ENCODE results near the gene CASKIN2.

CASKIN2 gene

GRCh38 chr17:75542728-75543336 is 27.5 kb upstream of the CASKIN2 start:
- H3K36me3 ChIP-seq (ENCODE audit: control insufficient read depth in 1 of 2, insufficient read depth in 2 of 2, low read length in 2 of 2), result no peaks in the 10 kb centered on the region
- H3K4me1 ChIP-seq (ENCODE audit: control insufficient read depth in 1 of 2, insufficient read depth in 2 of 2, low read length in 2 of 2), result no peaks in the 10 kb centered on the region
- no peaks in the 10 kb centered on the region for H3K27me3 ChIP-seq (ENCODE audit: low read depth, low read length)
- no peak overlapping the region for H3K4me3 ChIP-seq (ENCODE audit: low read depth in 1 of 2, low read length in 2 of 2)
- H3K27ac ChIP-seq (ENCODE audit: low read length), result peak overlapping the region; percentile 51
- no peaks in the 10 kb centered on the region for H3K9me3 ChIP-seq (ENCODE audit: control insufficient read depth in 1 of 2, low read length in 2 of 2)

DNA sequence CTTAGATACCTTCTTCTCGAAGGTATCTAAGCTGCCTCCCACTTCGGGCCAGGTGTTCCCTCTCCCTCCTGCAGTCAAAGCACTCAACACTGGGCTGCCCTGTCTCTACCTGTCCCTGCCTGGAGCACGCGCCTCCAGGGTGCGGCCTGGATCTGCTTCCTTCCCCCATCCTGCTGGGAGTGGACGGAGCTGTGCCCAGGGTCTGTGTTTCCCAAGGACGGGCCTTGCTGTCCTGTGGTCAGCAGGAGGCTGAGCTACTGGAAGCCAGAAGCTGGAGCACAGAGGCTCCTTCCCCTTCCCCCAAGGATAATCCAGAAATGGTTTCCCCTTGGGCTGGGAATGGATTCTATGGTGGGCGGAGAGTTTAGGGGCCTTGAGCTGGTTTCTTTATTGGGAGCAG is 26.9 kb upstream of the CASKIN2 start:
- no peaks in the 10 kb centered on the region for H3K36me3 ChIP-seq (ENCODE audit: control insufficient read depth in 1 of 2, insufficient read depth in 2 of 2, low read length in 2 of 2)
- H3K27ac ChIP-seq (ENCODE audit: low read length), result peak overlapping the region; percentile 51
- H3K9me3 ChIP-seq (ENCODE audit: control insufficient read depth in 1 of 2, low read length in 2 of 2), result no peaks in the 10 kb centered on the region
- H3K27me3 ChIP-seq (ENCODE audit: low read depth, low read length), result no peaks in the 10 kb centered on the region
- no peaks in the 10 kb centered on the region for H3K4me1 ChIP-seq (ENCODE audit: control insufficient read depth in 1 of 2, insufficient read depth in 2 of 2, low read length in 2 of 2)
- no peak overlapping the region for H3K4me3 ChIP-seq (ENCODE audit: low read depth in 1 of 2, low read length in 2 of 2)

DNA sequence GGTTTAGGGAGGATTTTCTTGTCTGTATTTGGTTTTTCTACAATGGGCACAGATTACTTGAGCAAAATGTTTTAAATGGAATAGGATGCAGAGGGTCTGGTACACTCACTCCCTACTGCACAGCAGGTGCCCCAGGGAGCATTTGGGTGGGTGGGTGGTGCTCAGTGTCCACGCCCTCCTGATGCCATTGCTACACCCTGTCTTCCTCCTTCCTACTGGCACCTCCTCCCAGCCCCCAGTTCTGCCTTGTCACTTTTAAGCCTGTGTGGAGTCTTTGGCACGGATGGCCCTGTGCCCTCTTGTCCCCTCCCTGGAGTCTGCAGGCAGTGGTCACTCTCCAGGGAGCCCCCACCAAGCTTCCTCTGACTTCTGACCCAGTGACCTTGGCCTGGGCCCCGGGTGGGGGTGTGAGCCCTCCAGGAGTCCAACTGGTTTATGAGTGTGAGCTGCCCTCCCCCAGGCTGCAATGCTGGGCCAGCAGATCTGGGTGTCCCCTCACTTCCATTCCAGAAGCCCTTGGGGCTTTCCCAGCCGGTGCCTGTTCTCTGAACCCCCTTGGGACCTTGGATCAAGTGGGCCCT is 25.7 kb upstream of the CASKIN2 start:
- Histone ChIP-seq H3K27me3 (ENCODE audit: low read depth, low read length) (no peaks in the 10 kb centered on the region), H3K27ac (ENCODE audit: low read length) (no peak overlapping the region), H3K9me3 (ENCODE audit: control insufficient read depth in 1 of 2, low read length in 2 of 2) (no peaks in the 10 kb centered on the region), H3K36me3 (ENCODE audit: control insufficient read depth in 1 of 2, insufficient read depth in 2 of 2, low read length in 2 of 2) (no peaks in the 10 kb centered on the region), H3K4me1 (ENCODE audit: control insufficient read depth in 1 of 2, insufficient read depth in 2 of 2, low read length in 2 of 2) (no peaks in the 10 kb centered on the region), H3K4me3 (ENCODE audit: low read depth in 1 of 2, low read length in 2 of 2) (no peak overlapping the region)

DNA sequence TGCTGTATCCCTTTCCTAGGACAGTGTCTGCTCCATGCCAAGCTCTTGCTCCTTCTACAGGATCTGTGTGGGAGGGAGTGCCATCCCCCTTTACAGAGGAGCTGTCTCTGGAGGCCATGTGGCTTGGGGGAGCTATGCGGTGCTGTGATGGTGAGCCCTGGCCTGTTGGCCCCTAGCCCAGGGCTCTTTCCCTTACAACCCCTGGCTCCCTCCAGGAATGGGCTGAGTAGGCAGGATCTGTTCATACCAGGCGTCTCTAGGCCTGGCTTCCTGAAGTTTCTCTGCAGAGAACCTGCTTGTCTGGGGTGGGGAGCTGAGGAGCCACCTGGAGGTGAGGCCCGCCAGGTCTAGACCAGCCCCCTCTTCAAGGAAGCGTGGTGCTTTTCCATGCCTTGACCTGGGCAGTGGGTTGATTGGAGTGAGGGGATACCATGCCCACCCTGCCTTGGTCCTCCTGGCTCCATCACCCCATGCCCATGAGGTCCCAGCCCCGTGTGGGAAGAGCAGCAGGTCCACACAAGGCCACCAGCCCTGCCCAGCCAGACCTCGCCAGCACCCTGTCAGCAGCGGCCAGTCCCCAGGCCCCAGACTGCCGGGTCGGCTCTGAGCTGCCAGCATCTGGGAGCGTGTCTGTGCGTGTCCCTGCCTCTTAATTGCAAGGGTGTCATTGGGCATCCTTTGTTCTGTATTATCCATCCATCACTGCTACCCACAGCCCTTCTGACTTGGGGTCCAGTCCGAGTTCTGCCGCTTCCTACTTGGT is 24.8 kb upstream of the CASKIN2 start:
- Histone ChIP-seq H3K27ac (ENCODE audit: low read length) (no peak overlapping the region), H3K4me3 (ENCODE audit: low read depth in 1 of 2, low read length in 2 of 2) (no peak overlapping the region), H3K9me3 (ENCODE audit: control insufficient read depth in 1 of 2, low read length in 2 of 2) (no peaks in the 10 kb centered on the region), H3K27me3 (ENCODE audit: low read depth, low read length) (no peaks in the 10 kb centered on the region), H3K4me1 (ENCODE audit: control insufficient read depth in 1 of 2, insufficient read depth in 2 of 2, low read length in 2 of 2) (no peaks in the 10 kb centered on the region), H3K36me3 (ENCODE audit: control insufficient read depth in 1 of 2, insufficient read depth in 2 of 2, low read length in 2 of 2) (no peaks in the 10 kb centered on the region)

GRCh38 chr17:75536366-75536765 is 21.0 kb upstream of the CASKIN2 start:
- H3K9me3 ChIP-seq (ENCODE audit: control insufficient read depth in 1 of 2, low read length in 2 of 2), result no peaks in the 10 kb centered on the region
- no peak overlapping the region for H3K4me3 ChIP-seq (ENCODE audit: low read depth in 1 of 2, low read length in 2 of 2)
- no peak overlapping the region for H3K27ac ChIP-seq (ENCODE audit: low read length)
- H3K4me1 ChIP-seq (ENCODE audit: control insufficient read depth in 1 of 2, insufficient read depth in 2 of 2, low read length in 2 of 2), result no peaks in the 10 kb centered on the region
- H3K27me3 ChIP-seq (ENCODE audit: low read depth, low read length), result no peaks in the 10 kb centered on the region
- H3K36me3 ChIP-seq (ENCODE audit: control insufficient read depth in 1 of 2, insufficient read depth in 2 of 2, low read length in 2 of 2), result no peaks in the 10 kb centered on the region

- no peaks in the 10 kb centered on the region for H3K27me3 ChIP-seq (ENCODE audit: low read depth, low read length)
- no peaks in the 10 kb centered on the region for H3K4me1 ChIP-seq (ENCODE audit: control insufficient read depth in 1 of 2, insufficient read depth in 2 of 2, low read length in 2 of 2)
- no peaks in the 10 kb centered on the region for H3K36me3 ChIP-seq (ENCODE audit: control insufficient read depth in 1 of 2, insufficient read depth in 2 of 2, low read length in 2 of 2)
- no peak overlapping the region for H3K4me3 ChIP-seq (ENCODE audit: low read depth in 1 of 2, low read length in 2 of 2)
- no peak overlapping the region for H3K27ac ChIP-seq (ENCODE audit: low read length)
- H3K9me3 ChIP-seq (ENCODE audit: control insufficient read depth in 1 of 2, low read length in 2 of 2), result no peaks in the 10 kb centered on the region
Observed at GRCh38 chr17:75535871-75536270, 20.5 kb upstream of the CASKIN2 start.

GRCh38 chr17:75535119-75535537 is 19.8 kb upstream of the CASKIN2 start:
- no peaks in the 10 kb centered on the region for H3K4me1 ChIP-seq (ENCODE audit: control insufficient read depth in 1 of 2, insufficient read depth in 2 of 2, low read length in 2 of 2)
- H3K27me3 ChIP-seq (ENCODE audit: low read depth, low read length), result no peaks in the 10 kb centered on the region
- no peaks in the 10 kb centered on the region for H3K36me3 ChIP-seq (ENCODE audit: control insufficient read depth in 1 of 2, insufficient read depth in 2 of 2, low read length in 2 of 2)
- H3K4me3 ChIP-seq (ENCODE audit: low read depth in 1 of 2, low read length in 2 of 2), result no peak overlapping the region
- H3K27ac ChIP-seq (ENCODE audit: low read length), result peak overlapping the region; percentile 60
- H3K9me3 ChIP-seq (ENCODE audit: control insufficient read depth in 1 of 2, low read length in 2 of 2), result no peaks in the 10 kb centered on the region

DNA sequence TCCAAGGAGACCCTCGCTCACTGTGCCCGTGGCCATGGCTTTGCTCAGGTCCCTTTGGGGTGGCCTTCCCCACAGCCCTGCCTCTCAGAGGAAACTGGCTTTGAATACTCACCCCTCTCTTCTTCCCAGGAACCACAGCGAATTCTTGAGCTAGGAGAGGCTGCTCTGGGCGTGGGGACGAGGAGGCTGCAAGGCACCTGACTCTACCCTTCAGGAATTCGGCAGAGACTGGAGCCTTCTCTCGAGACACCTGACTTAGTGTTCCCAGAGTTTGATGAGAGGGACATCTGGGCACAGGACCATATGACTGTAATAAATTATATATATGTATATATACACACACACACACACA is 16.4 kb upstream of the CASKIN2 start:
- Histone ChIP-seq H3K27ac (ENCODE audit: low read length) (no peak overlapping the region), H3K4me3 (ENCODE audit: low read depth in 1 of 2, low read length in 2 of 2) (no peak overlapping the region), H3K27me3 (ENCODE audit: low read depth, low read length) (no peaks in the 10 kb centered on the region), H3K36me3 (ENCODE audit: control insufficient read depth in 1 of 2, insufficient read depth in 2 of 2, low read length in 2 of 2) (no peaks in the 10 kb centered on the region), H3K9me3 (ENCODE audit: control insufficient read depth in 1 of 2, low read length in 2 of 2) (no peaks in the 10 kb centered on the region), H3K4me1 (ENCODE audit: control insufficient read depth in 1 of 2, insufficient read depth in 2 of 2, low read length in 2 of 2) (peaks cover 0 to under 1% of the 10 kb centered on the region in 2 donors)

DNA sequence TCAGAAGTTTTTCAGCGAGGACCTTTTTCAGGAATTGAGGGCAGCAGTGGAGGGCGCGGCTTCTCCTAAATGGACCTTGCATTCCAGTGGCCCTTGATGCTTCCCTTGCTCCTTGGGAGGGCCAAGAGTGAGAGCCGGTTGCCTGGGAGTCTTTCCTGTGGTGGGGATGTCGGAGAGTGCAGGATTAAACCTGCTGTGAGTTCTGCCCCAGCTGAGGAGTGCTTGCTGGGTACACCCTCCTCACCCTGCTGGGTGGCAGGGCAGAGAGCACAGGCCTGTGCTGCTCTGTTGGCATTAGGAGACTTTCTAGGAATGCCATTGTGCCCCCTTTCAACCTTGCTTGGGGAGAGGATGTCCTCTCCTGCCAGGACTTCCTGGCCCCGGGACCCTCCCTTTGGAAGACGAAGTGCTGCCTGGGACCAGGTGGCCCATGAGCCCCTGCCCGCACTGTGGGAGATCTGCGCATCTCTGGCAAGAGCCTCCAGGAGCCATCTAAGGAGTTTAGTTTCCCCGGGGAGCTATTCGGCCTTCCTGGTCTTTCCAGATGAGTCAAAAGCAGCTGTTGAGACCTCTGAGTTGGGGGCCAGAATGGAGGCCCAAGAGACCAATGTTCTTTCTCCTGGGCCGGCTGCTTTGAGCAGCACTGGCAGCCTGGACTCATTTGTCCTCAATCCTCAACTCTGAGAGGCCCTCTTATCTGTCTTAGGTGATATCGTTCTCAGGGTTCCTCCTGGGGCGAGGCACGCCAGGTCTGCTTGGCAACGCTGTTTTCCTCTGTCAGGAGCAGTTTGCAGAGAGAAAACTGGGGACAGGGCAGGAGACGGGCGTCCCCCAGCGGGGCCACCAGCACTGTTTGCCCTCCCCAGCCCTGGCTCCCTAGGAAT is 15.7 kb upstream of the CASKIN2 start:
- Histone ChIP-seq H3K9me3 (ENCODE audit: control insufficient read depth in 1 of 2, low read length in 2 of 2) (no peaks in the 10 kb centered on the region), H3K27me3 (ENCODE audit: low read depth, low read length) (no peaks in the 10 kb centered on the region), H3K4me1 (ENCODE audit: control insufficient read depth in 1 of 2, insufficient read depth in 2 of 2, low read length in 2 of 2) (peaks cover 3 to 6% of the 10 kb centered on the region in 2 donors), H3K27ac (ENCODE audit: low read length) (no peak overlapping the region), H3K4me3 (ENCODE audit: low read depth in 1 of 2, low read length in 2 of 2) (no peak overlapping the region), H3K36me3 (ENCODE audit: control insufficient read depth in 1 of 2, insufficient read depth in 2 of 2, low read length in 2 of 2) (no peaks in the 10 kb centered on the region)

- Histone ChIP-seq H3K36me3 (ENCODE audit: control insufficient read depth in 1 of 2, insufficient read depth in 2 of 2, low read length in 2 of 2) (peaks cover 0 to 8% of the 10 kb centered on the region in 2 donors), H3K27ac (ENCODE audit: low read length) (peak overlapping the region; percentile 77), H3K27me3 (ENCODE audit: low read depth, low read length) (no peaks in the 10 kb centered on the region), H3K4me1 (ENCODE audit: control insufficient read depth in 1 of 2, insufficient read depth in 2 of 2, low read length in 2 of 2) (peaks cover 3 to 19% of the 10 kb centered on the region in 2 donors), H3K4me3 (ENCODE audit: low read depth in 1 of 2, low read length in 2 of 2) (peak overlapping the region; percentile 53 to 67), H3K9me3 (ENCODE audit: control insufficient read depth in 1 of 2, low read length in 2 of 2) (no peaks in the 10 kb centered on the region)
Observed at GRCh38 chr17:75526555-75527270, 11.4 kb upstream of the CASKIN2 start.
